ENCODE results near the gene TYMS.

DNA sequence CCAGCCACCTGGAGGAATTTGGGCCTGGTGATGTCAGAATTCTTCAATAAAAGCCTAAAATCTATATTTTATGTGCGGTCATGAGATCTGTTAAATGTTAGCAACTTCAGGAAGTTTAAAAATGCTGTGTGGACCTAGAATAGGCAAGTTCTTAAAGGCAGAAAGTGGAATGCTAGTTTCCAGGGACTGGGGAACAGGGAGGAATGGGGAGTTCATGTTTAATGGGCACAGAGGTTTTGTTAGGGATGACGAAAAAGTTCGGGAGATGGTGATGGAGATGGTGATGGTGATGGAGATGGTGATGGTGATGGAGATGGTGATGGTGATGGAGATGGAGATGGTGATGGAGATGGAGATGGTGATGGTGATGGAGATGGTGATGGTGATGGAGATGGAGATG lies 9.2 kb downstream of the TYMS start:
- TF ChIP-seq, protein P1, sequence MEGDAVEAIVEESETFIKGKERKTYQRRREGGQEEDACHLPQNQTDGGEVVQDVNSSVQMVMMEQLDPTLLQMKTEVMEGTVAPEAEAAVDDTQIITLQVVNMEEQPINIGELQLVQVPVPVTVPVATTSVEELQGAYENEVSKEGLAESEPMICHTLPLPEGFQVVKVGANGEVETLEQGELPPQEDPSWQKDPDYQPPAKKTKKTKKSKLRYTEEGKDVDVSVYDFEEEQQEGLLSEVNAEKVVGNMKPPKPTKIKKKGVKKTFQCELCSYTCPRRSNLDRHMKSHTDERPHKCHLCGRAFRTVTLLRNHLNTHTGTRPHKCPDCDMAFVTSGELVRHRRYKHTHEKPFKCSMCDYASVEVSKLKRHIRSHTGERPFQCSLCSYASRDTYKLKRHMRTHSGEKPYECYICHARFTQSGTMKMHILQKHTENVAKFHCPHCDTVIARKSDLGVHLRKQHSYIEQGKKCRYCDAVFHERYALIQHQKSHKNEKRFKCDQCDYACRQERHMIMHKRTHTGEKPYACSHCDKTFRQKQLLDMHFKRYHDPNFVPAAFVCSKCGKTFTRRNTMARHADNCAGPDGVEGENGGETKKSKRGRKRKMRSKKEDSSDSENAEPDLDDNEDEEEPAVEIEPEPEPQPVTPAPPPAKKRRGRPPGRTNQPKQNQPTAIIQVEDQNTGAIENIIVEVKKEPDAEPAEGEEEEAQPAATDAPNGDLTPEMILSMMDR (IDR thresholded peaks at IDR 0.05), result no peak
- no peak for TF ChIP-seq POLR2A (IDR thresholded peaks at IDR 0.05)
